Measurements from ENCODE around the gene COL6A3.

- TF ChIP-seq CTCF (IDR thresholded peaks at IDR 0.05) (no peak), POLR2A (IDR thresholded peaks at IDR 0.05) (no peak), POLR2AphosphoS5 (IDR thresholded peaks at IDR 0.05) (no peak)
These were observed 36.1 kb upstream of the COL6A3 start for GRCh38 chr2:237450108-237450507.

Data from sigmoid colon (tissue), 4 donors.